Lower leg skin (tissue), 4 donors: ENCODE data around the gene LYRM4. TPM values are rescaled to one million over a fixed set of nuclear protein-coding genes. Genes with fewer than 3 reads are reported as not detected.
"Not testable (repeated sequence)": the region's sequence is repeated elsewhere in the genome, so short reads cannot be mapped to it uniquely, and the experiment has no call there.

Experiments used
- DNase-seq, 2 donors: peaks; one replicate each; pipeline ENCODE4 v3.0.0-alpha.2; 2019; ENCODE audit warnings: low spot score in 2 of 2
- H3K4me3 ChIP-seq: fragments of 200-600 bp; sonication (generic); 2 replicates; pipeline ENCODE4 v1.5.1; 2017; ENCODE audit warnings: mild to moderate bottlenecking, low read depth; ENCODE audit not compliant: poor library complexity, severe bottlenecking
- POLR2A ChIP-seq, 2 donors: fragments of 450-650 bp; IDR thresholded peaks; one replicate each; pipeline ENCODE4 v1.6.1; 2016 to 2017; ENCODE audit warnings: antibody characterized with exemption in 2 of 2, mild to moderate bottlenecking in 1 of 2, moderate library complexity in 1 of 2
- WGBS, 2 donors: methylation state at CpG; one replicate each; pipeline ENCODE4 v1.1.5; 2018; 5-methylcytosine and 5-hydroxymethylcytosine counted together
- intact Hi-C: fragments of 100-400 bp; cut with DNase I; formaldehyde crosslinking; loops from one replicate; pipeline ENCODE4 v1.15.0; 2023; ENCODE audit warnings: low total_unique reads
- total RNA-seq, 4 donors: library from RNA; depleted of rRNA; stranded (reverse); fragments of >200 nt; gene quantifications; one replicate each; pipeline ENCODE4 v1.1.0, GENCODE V29; 2016
- TF ChIP-seq, protein P1 (sequence below), 3 donors: fragments of 450-650 bp; IDR thresholded peaks; one replicate each; pipeline ENCODE4 v1.5.1; 2016; ENCODE audit warnings: antibody characterized with exemption in 3 of 3, mild to moderate bottlenecking in 3 of 3, moderate library complexity in 2 of 3

The LYRM4 gene
- total RNA-seq, 4 donors from 2014 or later, result 14.4 to 20.8 (median 20.4) TPM

- intact Hi-C loops, result no loop called here
- TF ChIP-seq, protein P1, sequence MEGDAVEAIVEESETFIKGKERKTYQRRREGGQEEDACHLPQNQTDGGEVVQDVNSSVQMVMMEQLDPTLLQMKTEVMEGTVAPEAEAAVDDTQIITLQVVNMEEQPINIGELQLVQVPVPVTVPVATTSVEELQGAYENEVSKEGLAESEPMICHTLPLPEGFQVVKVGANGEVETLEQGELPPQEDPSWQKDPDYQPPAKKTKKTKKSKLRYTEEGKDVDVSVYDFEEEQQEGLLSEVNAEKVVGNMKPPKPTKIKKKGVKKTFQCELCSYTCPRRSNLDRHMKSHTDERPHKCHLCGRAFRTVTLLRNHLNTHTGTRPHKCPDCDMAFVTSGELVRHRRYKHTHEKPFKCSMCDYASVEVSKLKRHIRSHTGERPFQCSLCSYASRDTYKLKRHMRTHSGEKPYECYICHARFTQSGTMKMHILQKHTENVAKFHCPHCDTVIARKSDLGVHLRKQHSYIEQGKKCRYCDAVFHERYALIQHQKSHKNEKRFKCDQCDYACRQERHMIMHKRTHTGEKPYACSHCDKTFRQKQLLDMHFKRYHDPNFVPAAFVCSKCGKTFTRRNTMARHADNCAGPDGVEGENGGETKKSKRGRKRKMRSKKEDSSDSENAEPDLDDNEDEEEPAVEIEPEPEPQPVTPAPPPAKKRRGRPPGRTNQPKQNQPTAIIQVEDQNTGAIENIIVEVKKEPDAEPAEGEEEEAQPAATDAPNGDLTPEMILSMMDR (IDR thresholded peaks at IDR 0.05), result no peak
- no peak for TF ChIP-seq POLR2A (IDR thresholded peaks at IDR 0.05)
- peak in 1 of 2 donors; percentile 56 for DNase-seq
- H3K4me3 ChIP-seq, result no peak overlapping the region
- WGBS, 2 donors, result 90 to 95% methylated on average over 7 of the region's 7 CpGs
These were observed 138.8 kb downstream of the LYRM4 start for GRCh38 chr6:5121956-5122355.

GRCh38 chr6:5121479-5121878 is 139.3 kb downstream of the LYRM4 start:
- no peak overlapping the region for H3K4me3 ChIP-seq
- DNase-seq, result peak in 1 of 2 donors; percentile 52
- intact Hi-C loops, result no loop called here
- 87 to 91% methylated on average over 6 of the region's 6 CpGs for WGBS, 2 donors
- no peak for TF ChIP-seq POLR2A (IDR thresholded peaks at IDR 0.05)
- TF ChIP-seq, protein P1 (IDR thresholded peaks at IDR 0.05), result no peak

GRCh38 chr6:5120543-5120942 is 140.2 kb downstream of the LYRM4 start:
- H3K4me3 ChIP-seq, intact Hi-C loops: not testable (repeated sequence)
- WGBS, 2 donors, result 95% methylated on average over 8 of the region's 8 CpGs
- peak in 1 of 2 donors; percentile 37 for DNase-seq

GRCh38 chr6:5120011-5120410 is 140.7 kb downstream of the LYRM4 start:
- 92 to 95% methylated on average over 10 of the region's 10 CpGs for WGBS, 2 donors
- peak in 1 of 2 donors; percentile 62 for DNase-seq
- H3K4me3 ChIP-seq, result no peak overlapping the region
- TF ChIP-seq, protein P1 (IDR thresholded peaks at IDR 0.05), result no peak
- no peak for TF ChIP-seq POLR2A (IDR thresholded peaks at IDR 0.05)
- intact Hi-C loops, result no loop called here

DNA sequence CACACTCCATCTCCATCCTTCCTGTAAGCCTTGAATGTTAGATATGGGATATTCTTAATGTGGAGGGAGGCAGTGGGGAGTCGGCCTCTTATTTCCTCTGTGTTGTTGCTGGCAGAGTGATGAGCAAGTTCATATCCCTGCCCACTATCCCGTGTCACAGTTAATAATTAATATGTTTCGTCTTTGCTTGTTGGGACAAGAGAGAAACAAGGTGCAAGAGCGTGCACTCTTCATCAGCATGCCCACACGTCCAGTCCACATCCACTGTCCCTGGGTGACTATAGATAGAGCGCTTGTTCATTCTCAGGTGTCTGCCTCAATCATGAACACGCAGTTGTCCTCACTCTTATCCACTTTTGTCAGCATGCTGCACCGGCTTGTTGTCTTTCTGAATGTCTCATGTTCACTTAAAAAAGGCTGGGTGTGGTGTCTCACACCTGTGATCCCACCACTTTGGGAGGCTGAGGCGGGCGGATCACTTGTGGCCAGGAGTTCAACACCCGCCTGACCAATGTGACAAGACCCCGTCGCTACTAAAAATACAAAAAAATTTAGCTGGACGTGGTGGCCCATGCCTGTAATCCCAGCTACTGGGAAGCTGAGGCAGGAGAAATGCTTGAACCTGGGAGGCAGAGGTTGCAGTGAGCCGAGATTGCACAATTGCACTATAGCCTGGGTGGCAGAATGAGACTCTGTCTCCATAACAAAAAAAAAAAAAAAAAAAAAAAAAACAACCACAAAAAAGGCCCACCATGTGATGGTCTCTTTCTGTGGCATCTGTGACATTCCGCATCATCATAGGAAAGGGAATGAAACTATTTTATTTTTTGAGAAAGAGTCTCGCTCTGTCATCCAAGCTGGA is 141.4 kb downstream of the LYRM4 start:
- WGBS, 2 donors, result 89 to 92% methylated on average over 17 of the region's 17 CpGs
- TF ChIP-seq, protein P1 (IDR thresholded peaks at IDR 0.05), result no peak
- no peak for TF ChIP-seq POLR2A (IDR thresholded peaks at IDR 0.05)
- peak in 1 of 2 donors; percentile 32 for DNase-seq
- intact Hi-C loops, result no loop called here
- H3K4me3 ChIP-seq, result no peak overlapping the region

DNA sequence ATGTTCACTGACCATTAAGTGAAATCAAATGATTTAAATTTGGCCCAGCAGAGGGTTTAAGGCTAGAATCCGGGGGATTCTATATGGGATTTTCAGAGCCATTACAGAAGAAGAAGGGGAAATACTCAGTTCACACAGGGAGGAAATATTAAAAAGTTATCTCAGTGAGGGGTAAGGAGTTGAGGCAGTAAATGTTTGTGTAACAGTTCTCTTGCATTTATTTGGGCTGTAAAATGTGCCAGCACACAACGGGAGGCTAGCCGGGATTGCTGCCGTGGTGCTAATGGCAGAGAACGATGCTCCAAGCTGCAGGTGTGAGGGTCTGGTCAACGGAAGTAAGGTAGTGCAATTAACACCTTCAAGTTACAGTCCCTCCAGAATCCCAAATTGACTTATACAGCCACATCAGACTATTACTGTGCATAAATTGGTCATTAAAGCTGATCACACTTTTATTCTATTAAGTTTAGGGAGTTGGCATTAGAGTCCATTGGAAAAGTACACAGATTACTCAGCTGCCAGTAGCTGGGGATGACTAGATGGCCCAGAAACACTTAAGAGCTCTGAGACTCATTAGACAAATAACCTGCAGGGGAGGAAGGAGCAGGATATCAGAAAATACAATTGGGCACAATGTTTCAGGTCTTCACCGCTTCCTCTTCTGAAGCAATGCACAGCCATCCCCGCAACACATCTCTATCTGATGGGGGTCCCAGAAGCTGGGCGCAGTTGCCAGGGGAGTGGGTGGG is 144.3 kb downstream of the LYRM4 start:
- peak in 1 of 2 donors; percentile 64 for DNase-seq
- no peak for TF ChIP-seq POLR2A (IDR thresholded peaks at IDR 0.05)
- TF ChIP-seq, protein P1 (IDR thresholded peaks at IDR 0.05), result no peak
- H3K4me3 ChIP-seq, result no peak overlapping the region
- WGBS, 2 donors, result 88 to 92% methylated on average over 9 of the region's 9 CpGs
- intact Hi-C loops, result no loop called here
